Choroid plexus epithelial cell (primary cell): Measurements from ENCODE around the gene PRKCE.

Experiments
- DNase-seq: peaks from one replicate; pipeline ENCODE4 v3.0.0-alpha.2; 2010; ENCODE audit warnings: low read depth
- H3K4me3 ChIP-seq: 2 replicates; pipeline ENCODE4 v1.5.1; 2011; ENCODE audit warnings: low read depth, mild to moderate bottlenecking, control low read depth, low read length, moderate library complexity
- CTCF ChIP-seq: conservative IDR thresholded peaks from 2 replicates; pipeline ENCODE4 v1.5.1; 2011; ENCODE audit warnings: low read depth, mild to moderate bottlenecking, control low read depth, inconsistent platforms, low read length, moderate library complexity

PRKCE gene

GRCh38 chr2:46077522-46078107, 426.1 kb downstream of the PRKCE start:
- DNase-seq: no peak
- TF ChIP-seq CTCF: no peak
- no peak overlapping the region for H3K4me3 ChIP-seq

- TF ChIP-seq CTCF: no peak
- no peak for DNase-seq
- H3K4me3 ChIP-seq: no peak overlapping the region
Observed at GRCh38 chr2:46079985-46080560, 428.6 kb downstream of the PRKCE start.

- TF ChIP-seq CTCF: no peak
- DNase-seq: peak; percentile 98
- H3K4me3 ChIP-seq: no peak overlapping the region
Observed at GRCh38 chr2:46082531-46083485, 431.3 kb downstream of the PRKCE start.

GRCh38 chr2:46086578-46087070, 435.1 kb downstream of the PRKCE start:
- no peak overlapping the region for H3K4me3 ChIP-seq
- DNase-seq: no peak
- no peak for TF ChIP-seq CTCF

GRCh38 chr2:46087492-46087891, 436.0 kb downstream of the PRKCE start:
- H3K4me3 ChIP-seq: no peak overlapping the region
- no peak for TF ChIP-seq CTCF
- peak; percentile 67 for DNase-seq

GRCh38 chr2:46091004-46091403, 439.5 kb downstream of the PRKCE start:
- peak; percentile 24 for TF ChIP-seq CTCF
- DNase-seq: no peak
- no peak overlapping the region for H3K4me3 ChIP-seq
